Measurements from ENCODE around the gene CLCF1.

GRCh38 chr11:67347964-67348749 lies 25.2 kb downstream of the CLCF1 start:
- TF ChIP-seq CTCF (IDR thresholded peaks at IDR 0.05; ENCODE audit: poor library complexity, severe bottlenecking) (no peak), EP300 (conservative IDR thresholded peaks at IDR 0.05; ENCODE audit: poor library complexity, severe bottlenecking) (no peak), SMC3 (conservative IDR thresholded peaks at IDR 0.05; ENCODE audit: poor library complexity) (no peak), POLR2AphosphoS5 (IDR thresholded peaks at IDR 0.05) (no peak), REST (IDR thresholded peaks at IDR 0.05; ENCODE audit: borderline replicate concordance) (no peak), RAD21 (conservative IDR thresholded peaks at IDR 0.05) (no peak), EZH2 (IDR thresholded peaks at IDR 0.05; ENCODE audit: borderline replicate concordance, insufficient read depth, low read length, poor library complexity, severe bottlenecking) (no peak), MXI1 (conservative IDR thresholded peaks at IDR 0.05; ENCODE audit: poor library complexity, severe bottlenecking) (no peak)

Data from neural cell (in vitro differentiated cells).